Activated CD8-positive, alpha-beta memory T cell treated with anti-CD3 and anti-CD28 coated beads, Interleukin-2, amount 10 ng/mL, durations not matched to agents 7 days and 5 days (primary cell): ENCODE measurements around the gene CFAP97. TPM values are rescaled to one million over a fixed set of nuclear protein-coding genes. Genes with fewer than 3 reads are reported as not detected.
"Not testable (repeated sequence)": the region's sequence is repeated elsewhere in the genome, so short reads cannot be mapped to it uniquely, and the experiment has no call there.

ENCODE experiments used
- ATAC-seq: fragments of 150-1000 bp; cut with Tn5 transposase; one replicate; pipeline ENCODE4 v1.10.0; 2021; ENCODE audit warnings: moderate library complexity
- CTCF ChIA-PET: fragments of 350-600 bp; sonication (Branson Sonifier 250); formaldehyde crosslinking; loops from one replicate; lab custom pipeline; 2021; ENCODE audit warnings: antibody characterized with exemption; lab: Charles Lee
- DNase-seq: peaks from one replicate; pipeline ENCODE4 v3.0.0-alpha.2; 2020
- H3K27ac Mint-ChIP-seq: one replicate; pipeline ENCODE4 v1.8.0; 2021; ENCODE audit warnings: mild to moderate bottlenecking, mixed read lengths
- H3K27me3 Mint-ChIP-seq: one replicate; pipeline ENCODE4 v1.8.0; 2021; ENCODE audit warnings: mixed read lengths
- H3K36me3 Mint-ChIP-seq: one replicate; pipeline ENCODE4 v1.8.0; 2021; ENCODE audit warnings: mild to moderate bottlenecking, mixed read lengths
- H3K4me1 Mint-ChIP-seq: one replicate; pipeline ENCODE4 v1.8.0; 2021; ENCODE audit warnings: mixed read lengths
- H3K4me3 Mint-ChIP-seq: one replicate; pipeline ENCODE4 v1.8.0; 2021; ENCODE audit warnings: mild to moderate bottlenecking, moderate library complexity, mixed read lengths
- H3K9me3 Mint-ChIP-seq: one replicate; pipeline ENCODE4 v1.8.0; 2022; ENCODE audit warnings: low read depth, mixed read lengths
- total RNA-seq, 2 experiments: library from RNA; stranded (reverse); gene quantifications; one replicate each; pipeline ENCODE4 v1.2.3, GENCODE V29; 2021

The CFAP97 gene
- total RNA-seq, 2 experiments from 2014 or later = 30.8 to 31.8 TPM

DNA sequence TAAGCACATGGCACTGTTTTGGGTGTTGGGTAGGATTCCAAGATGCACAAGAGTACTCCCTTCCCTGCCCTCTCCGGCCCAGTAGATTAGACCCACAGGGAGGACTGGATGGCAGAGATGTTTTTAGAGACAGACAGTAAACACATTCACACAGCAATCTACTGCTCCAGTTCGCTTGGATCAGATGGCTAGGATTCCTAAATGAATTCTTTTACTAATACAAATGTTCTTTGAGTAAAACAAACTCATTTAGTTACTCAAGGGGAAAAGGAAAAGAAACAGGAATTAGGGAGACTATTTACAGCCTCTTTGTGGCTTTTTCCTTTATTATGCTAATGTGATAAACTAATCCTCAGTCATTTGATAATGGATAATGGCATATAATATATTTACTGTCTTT lies 11.5 kb upstream of the CFAP97 start:
- Mint-ChIP-seq H3K4me1 (peaks cover 27% of the 10 kb centered on the region), H3K27me3 (no peaks in the 10 kb centered on the region), H3K9me3 (no peaks in the 10 kb centered on the region), H3K27ac (no peak overlapping the region), H3K4me3 (no peak overlapping the region), H3K36me3 (peaks cover 1% of the 10 kb centered on the region)
- CTCF ChIA-PET = no interaction called here
- ATAC-seq = no peak
- no peak for DNase-seq

DNA sequence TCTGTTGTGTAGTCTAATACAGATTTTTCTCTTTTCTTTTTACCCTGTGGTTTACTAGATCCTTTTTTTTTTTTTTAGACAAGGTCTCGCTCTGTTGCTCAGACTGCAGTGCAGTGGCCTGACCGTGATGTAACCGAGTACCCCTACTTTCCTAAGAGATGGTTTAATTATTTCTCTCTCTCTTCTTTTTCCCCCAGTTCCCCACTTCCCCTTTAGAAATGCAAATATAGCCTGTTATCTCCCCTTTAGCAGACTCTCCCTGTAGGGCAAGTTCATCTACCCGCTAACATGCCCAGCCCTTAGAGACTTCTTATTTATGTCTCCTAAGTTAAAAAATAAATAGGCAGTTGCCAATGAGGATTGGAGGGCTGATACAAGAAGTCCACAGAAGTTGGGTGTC lies 10.1 kb upstream of the CFAP97 start:
- Mint-ChIP-seq H3K27me3 (no peaks in the 10 kb centered on the region), H3K27ac (peak overlapping the region; percentile 18), H3K36me3 (peaks cover 1% of the 10 kb centered on the region), H3K4me1 (peaks cover 27% of the 10 kb centered on the region), H3K4me3 (no peak overlapping the region), H3K9me3 (no peaks in the 10 kb centered on the region)
- DNase-seq (no peak), ATAC-seq (no peak)
- CTCF ChIA-PET = no interaction called here

DNA sequence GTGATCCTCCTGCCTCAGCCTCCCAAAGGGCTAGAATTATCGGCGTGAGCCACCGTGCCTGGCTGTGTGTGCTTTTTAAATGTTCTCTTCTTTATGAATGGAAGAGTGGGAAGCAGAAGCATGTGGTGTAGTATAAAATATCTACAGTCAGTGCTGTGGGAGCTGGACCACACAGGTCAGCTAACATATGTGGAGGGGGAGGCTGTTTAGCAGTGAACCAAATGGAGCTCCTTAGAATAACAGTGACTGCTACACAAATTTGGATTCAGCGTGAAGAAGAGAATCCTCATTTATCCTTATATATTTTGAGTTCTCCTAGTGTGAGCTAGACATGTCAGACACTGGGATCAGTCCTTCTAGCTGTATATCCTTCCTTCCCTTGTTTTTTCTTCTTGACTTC lies 8.8 kb upstream of the CFAP97 start:
- CTCF ChIA-PET = no interaction called here
- peaks cover 1% of the 10 kb centered on the region for H3K36me3 Mint-ChIP-seq
- H3K9me3 Mint-ChIP-seq = no peaks in the 10 kb centered on the region
- peaks cover 32% of the 10 kb centered on the region for H3K4me1 Mint-ChIP-seq
- ATAC-seq (no peak), DNase-seq (no peak)
- no peaks in the 10 kb centered on the region for H3K27me3 Mint-ChIP-seq
- no peak overlapping the region for H3K27ac Mint-ChIP-seq
- H3K4me3 Mint-ChIP-seq = no peak overlapping the region

DNA sequence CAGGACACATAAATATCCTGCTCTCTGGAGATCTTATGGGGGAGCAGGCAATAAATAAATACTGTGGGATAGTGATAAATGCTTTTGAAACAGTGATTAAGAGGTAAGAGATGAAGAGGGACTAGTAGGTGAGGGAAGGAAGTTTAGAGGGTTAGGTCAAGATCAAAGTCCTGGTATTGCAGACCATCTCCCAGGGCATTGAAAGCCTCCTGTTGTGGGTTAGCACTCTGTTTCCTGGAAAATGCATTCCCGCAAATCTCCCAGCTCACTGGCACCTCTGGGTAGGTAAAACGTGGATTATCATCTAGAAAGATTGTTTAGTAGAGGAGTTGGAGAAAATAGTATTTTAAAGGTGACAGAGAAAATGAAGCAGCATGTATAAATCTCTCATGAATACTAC lies 7.8 kb upstream of the CFAP97 start:
- DNase-seq (no peak), ATAC-seq (no peak)
- peaks cover 1% of the 10 kb centered on the region for H3K36me3 Mint-ChIP-seq
- CTCF ChIA-PET = no interaction called here
- H3K27ac Mint-ChIP-seq = no peak overlapping the region
- peak overlapping the region; percentile 85 for H3K4me3 Mint-ChIP-seq
- no peaks in the 10 kb centered on the region for H3K9me3 Mint-ChIP-seq
- peaks cover 29% of the 10 kb centered on the region for H3K4me1 Mint-ChIP-seq
- H3K27me3 Mint-ChIP-seq = no peaks in the 10 kb centered on the region

DNA sequence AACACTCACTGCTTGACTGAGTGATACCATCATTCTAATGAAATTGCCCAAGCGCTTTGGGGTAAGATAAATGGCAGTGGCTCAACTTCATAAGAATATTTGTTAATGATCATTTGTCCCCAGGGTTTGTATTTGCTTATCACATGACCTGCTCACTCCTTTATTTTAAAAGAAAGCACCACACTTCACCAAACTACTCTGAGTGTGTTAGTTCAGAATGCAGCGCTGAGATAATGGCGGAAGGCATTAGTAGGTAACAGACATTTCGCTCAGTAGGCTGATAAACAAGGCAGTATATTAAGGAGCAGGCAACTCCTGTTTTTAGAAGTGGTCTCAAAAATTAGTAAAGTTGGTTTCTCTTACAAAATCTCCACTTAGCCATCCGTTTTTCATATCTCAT lies 7.2 kb upstream of the CFAP97 start:
- peak overlapping the region; percentile 83 for H3K27ac Mint-ChIP-seq
- DNase-seq = no peak

DNA sequence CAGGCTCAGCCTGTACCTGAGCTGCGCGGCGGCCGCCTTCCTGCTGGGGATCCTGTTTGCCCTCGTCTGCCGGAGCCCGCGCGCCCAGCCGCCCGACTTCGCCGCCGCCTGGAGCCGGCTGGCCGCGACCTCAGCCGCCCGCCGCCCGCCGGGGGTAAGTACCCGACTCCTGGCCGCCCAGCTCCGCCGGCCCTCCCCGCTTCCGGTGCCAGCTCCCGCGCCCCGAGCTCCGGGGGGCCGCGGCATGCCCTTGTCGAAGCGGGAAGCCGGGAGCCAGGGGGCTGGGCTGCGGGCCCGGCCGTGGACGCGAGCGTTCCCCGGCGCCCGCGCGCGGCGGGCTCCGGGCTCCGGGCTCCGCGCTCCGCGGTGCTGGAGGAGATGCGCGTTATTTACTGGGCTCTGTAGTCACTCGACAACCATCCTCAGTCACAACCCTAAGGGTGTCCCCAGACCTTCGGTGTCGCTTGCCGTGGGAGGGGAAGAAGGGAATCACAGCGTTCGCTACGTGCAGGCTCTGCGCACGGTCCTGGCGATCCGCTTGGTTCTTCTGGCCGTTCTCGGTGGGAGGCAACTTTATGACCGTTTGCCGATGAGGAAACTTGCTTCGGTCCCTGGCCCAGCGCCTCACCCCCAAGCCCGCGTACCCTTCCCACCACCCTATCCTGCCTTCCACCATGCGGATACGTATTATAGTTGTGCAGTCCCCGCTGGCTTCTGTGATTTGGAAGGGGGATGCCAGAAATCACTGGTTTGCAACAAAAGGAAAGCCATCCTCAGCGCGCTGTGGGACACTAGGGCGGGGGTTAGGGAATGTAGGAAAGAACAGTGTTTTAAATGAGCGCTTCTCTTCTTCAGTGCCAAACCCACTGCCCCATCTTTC lies 6.5 kb upstream of the CFAP97 start:
- H3K27me3 Mint-ChIP-seq = no peaks in the 10 kb centered on the region
- peaks cover 1% of the 10 kb centered on the region for H3K36me3 Mint-ChIP-seq
- H3K9me3 Mint-ChIP-seq = no peaks in the 10 kb centered on the region
- ATAC-seq = peak; percentile 22
- H3K4me1 Mint-ChIP-seq = peaks cover 32% of the 10 kb centered on the region
- peak overlapping the region; percentile 85 for H3K4me3 Mint-ChIP-seq
- CTCF ChIA-PET = interaction anchor here (1.1 to 2.2 kb wide), 3 partner anchors 16 to 185 kb away, joined by 3 to 8 read pairs (median 5); partner anchors contain the start of genes ANKRD37 and LRP2BP
- peak; percentile 56 for DNase-seq
- H3K27ac Mint-ChIP-seq = peak overlapping the region; percentile 83

More for the DNA sequence above, 7.2 kb upstream of the CFAP97 start:
- Mint-ChIP-seq H3K4me1 (peaks cover 27% of the 10 kb centered on the region), H3K9me3 (no peaks in the 10 kb centered on the region), H3K36me3 (peaks cover 1% of the 10 kb centered on the region), H3K4me3 (peak overlapping the region; percentile 85), H3K27me3 (no peaks in the 10 kb centered on the region)
- CTCF ChIA-PET = no interaction called here
- no peak for ATAC-seq

DNA sequence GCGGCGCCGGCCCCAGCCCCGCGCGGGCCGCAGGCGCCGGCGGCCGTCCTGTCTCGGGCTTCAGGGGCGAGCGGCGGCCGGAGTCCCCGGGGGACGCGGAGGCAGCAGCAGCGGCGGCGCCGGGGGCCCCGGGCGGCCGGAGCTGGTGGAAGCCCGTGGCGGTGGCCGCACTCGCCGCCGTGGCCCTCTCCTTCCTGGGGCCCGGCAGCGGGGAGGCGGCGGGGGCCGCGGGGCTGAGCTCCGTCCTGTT lies 6.0 kb upstream of the CFAP97 start:
- H3K27ac Mint-ChIP-seq = not testable (repeated sequence)

DNA sequence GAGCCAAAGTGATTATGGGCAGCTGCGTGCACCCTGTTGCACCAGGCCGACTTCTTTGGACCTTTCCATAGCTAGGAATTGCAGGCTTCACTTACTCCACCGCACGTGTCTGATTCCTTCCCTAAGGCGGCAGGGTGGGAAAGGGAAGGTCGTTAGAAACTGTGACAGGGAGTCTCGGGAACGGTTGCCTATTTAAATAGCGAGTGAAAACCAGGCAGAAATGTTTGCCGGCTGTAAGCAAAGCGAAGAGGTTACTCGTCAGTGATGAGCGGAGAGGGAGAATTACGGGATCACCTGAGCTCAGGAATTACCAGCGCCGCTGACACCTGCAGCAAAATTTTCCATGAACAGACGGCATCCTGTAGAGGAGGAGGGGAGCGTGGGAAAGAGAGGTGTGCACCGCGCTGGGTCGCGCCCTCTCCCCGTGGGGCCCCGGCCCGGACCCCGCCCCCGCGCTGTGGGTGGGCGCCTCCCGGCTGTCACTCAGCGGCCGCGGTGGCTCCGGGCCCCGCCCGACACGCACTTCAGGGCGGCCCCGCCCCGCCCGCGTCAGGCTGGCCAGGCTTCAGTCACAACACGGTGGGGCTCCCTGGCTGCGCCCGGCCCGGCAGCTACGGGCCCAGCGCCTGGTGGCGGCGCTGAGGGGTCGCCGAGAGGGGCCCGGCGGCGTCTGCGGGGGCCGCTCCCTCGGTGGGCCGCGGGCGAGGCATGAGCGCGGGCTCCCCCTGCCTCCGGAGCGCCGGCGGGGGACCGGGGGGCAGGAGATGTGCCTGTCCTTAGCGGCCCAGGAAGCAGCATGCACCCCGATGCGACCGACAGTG lies 5.4 kb upstream of the CFAP97 start, which contains the start of gene SNX25:
SNX25 (plus strand) TSS at position 568 of the 821 bp plus-strand sequence; CDS start at position 797, 229 bp downstream.
- no peaks in the 10 kb centered on the region for H3K27me3 Mint-ChIP-seq
- peak; percentile 89 for DNase-seq
- CTCF ChIA-PET = interaction anchor here (1.1 to 2.2 kb wide), 5 partner anchors 9 to 186 kb away, joined by 3 to 8 read pairs (median 5); partner anchors contain the start of genes ANKRD37, LRP2BP and SLC25A4
- peaks cover 1% of the 10 kb centered on the region for H3K36me3 Mint-ChIP-seq
- H3K4me1 Mint-ChIP-seq = peaks cover 42% of the 10 kb centered on the region
- H3K27ac Mint-ChIP-seq = peak within 1 kb of the TSS; percentile 83
- H3K4me3 Mint-ChIP-seq = peak within 1 kb of the TSS; percentile 85
- H3K9me3 Mint-ChIP-seq = no peaks in the 10 kb centered on the region
- peak; percentile 93 for ATAC-seq

More for the DNA sequence above, 6.0 kb upstream of the CFAP97 start:
- peak; percentile 47 for ATAC-seq
- H3K4me3 Mint-ChIP-seq, H3K27me3 Mint-ChIP-seq, H3K9me3 Mint-ChIP-seq, DNase-seq, H3K36me3 Mint-ChIP-seq: not testable (repeated sequence)
- peaks cover 37% of the 10 kb centered on the region for H3K4me1 Mint-ChIP-seq
- CTCF ChIA-PET = interaction anchor here (1.1 to 2.2 kb wide), 4 partner anchors 10 to 186 kb away, joined by 3 to 8 read pairs (median 4); partner anchors contain the start of genes ANKRD37 and LRP2BP

DNA sequence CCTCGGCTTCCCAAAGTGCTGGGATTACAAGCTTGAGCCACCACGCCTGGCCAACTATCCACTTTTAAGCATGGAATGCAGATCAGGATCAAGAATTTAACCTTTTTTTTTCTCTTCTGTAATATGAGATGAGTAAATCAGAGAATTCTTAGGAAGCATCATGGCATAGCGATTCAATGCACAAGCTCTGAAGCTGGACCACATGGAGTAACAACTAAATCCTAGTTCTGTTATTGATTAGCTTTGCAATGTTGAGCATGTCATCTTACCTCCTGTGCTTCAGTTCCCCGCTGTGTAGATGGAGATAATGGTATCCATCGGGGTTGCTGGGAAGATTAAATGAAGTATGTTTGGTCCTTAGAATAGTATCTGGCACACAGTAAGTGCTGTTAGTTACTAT lies 3.7 kb upstream of the CFAP97 start:
- CTCF ChIA-PET = no interaction called here
- ATAC-seq = no peak
- Mint-ChIP-seq H3K4me3 (no peak overlapping the region), H3K9me3 (no peaks in the 10 kb centered on the region), H3K4me1 (peaks cover 51% of the 10 kb centered on the region), H3K36me3 (no peaks in the 10 kb centered on the region), H3K27me3 (no peaks in the 10 kb centered on the region), H3K27ac (no peak overlapping the region)
- no peak for DNase-seq

DNA sequence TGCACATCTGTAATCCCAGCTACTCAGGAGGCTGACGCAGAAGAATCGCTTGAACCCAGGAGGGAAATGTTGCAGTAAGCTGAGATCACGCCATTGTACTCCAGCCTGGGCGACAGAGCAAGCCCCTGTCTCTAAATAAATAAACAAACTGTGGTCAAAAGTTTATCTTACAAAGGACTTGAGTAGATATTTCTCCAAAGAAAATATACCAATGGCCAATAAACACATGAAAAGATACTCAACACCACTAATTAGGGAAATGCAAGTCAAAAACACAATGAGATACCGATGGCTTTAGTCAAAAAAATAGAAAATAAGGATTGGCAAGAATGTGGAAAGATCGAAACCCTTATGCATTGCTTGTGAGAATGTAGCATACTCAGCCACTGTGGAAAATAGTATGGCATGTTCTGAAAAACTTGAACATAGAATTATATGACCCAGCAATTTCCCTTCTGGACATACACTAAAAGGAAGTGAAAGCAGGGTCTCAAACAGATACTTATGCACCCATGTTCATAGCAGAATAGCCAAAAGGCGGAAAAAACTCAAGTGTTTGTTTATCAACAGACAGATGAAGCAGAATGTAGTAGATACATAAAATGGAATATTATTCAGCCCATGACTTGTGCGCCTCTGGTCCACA lies 2.0 kb upstream of the CFAP97 start:
- DNase-seq (no peak), ATAC-seq (no peak)
- Mint-ChIP-seq H3K36me3 (no peaks in the 10 kb centered on the region), H3K4me3 (no peak overlapping the region), H3K27ac (no peak overlapping the region), H3K27me3 (no peaks in the 10 kb centered on the region), H3K9me3 (no peaks in the 10 kb centered on the region), H3K4me1 (peaks cover 51% of the 10 kb centered on the region)
- CTCF ChIA-PET = interaction anchor here (1.6 kb wide), 1 partner anchor 100 kb away, joined by 4 read pairs; no protein-coding TSS in a partner anchor

DNA sequence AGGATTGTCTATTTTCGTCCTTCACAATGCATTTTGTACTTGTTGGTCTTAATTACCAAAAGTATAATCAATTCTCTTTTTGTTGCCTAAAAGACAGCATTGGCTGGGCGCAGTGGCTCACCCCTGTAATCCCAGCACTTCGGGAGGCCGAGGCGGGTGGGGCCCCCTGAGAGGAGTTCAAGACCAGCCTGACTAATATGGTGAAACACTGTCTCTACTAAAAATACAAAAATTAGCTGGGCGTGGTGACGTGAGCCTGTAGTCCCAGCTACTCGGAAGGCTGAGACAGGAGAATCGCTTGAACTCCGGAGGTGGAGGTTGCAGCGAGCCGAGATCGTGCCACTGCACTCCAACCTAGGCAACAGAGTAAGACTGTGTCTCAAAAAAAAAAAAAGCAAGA lies 1.3 kb upstream of the CFAP97 start:
- Mint-ChIP-seq H3K4me3 (peak overlapping the region; percentile 87), H3K27ac (peak overlapping the region; percentile 78), H3K4me1 (peaks cover 49% of the 10 kb centered on the region)
- not testable (repeated sequence) for DNase-seq, H3K36me3 Mint-ChIP-seq, H3K9me3 Mint-ChIP-seq, H3K27me3 Mint-ChIP-seq, ATAC-seq
- CTCF ChIA-PET = interaction anchor here (1.6 kb wide), 1 partner anchor 101 kb away, joined by 4 read pairs; no protein-coding TSS in a partner anchor

DNA sequence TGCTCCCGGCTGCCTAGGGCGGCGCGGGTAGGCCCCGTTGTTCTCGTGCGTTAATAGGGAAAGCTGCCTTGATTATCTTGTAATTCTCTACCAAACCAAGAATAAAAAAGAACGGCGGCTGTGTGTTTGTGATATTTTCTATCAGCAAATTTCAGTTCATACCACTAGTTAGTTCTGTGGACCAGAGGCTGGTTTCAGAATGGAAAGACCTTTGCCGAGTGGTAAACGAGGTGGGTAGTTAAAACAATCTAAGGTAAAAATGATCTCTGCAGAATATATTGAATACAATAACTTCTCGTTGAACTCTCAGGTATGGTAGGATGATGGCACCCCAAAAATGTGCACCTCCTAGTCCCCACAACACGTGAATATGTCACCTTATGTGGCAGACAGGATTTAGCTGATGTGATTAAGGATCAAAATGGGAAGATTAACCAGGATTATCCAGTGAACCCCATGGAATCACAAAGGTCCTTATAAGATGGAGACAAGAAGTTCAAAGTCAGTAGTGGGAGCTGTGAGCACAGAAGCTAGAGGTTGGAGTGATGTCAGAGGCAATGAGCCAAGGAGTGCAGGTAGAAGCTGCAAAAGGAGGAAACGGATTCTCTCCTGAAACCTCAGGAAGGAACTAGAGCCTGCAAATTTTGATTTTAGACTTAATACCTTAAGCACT lies 574 bp upstream of the CFAP97 start:
- peak overlapping the region; percentile 78 for H3K27ac Mint-ChIP-seq
- DNase-seq (no peak), ATAC-seq (no peak)
- CTCF ChIA-PET = interaction anchor here (1.6 kb wide), 1 partner anchor 102 kb away, joined by 4 read pairs; no protein-coding TSS in a partner anchor
- no peaks in the 10 kb centered on the region for H3K27me3 Mint-ChIP-seq
- no peaks in the 10 kb centered on the region for H3K36me3 Mint-ChIP-seq
- peaks cover 49% of the 10 kb centered on the region for H3K4me1 Mint-ChIP-seq
- peak overlapping the region; percentile 87 for H3K4me3 Mint-ChIP-seq
- no peaks in the 10 kb centered on the region for H3K9me3 Mint-ChIP-seq
